Measurements from ENCODE around the gene LBH. TPM values are rescaled to one million over a fixed set of nuclear protein-coding genes. Genes with fewer than 3 reads are reported as not detected.

Gene LBH
- total RNA-seq, 1 experiment from 2014 or later = 1.2 TPM

DNA sequence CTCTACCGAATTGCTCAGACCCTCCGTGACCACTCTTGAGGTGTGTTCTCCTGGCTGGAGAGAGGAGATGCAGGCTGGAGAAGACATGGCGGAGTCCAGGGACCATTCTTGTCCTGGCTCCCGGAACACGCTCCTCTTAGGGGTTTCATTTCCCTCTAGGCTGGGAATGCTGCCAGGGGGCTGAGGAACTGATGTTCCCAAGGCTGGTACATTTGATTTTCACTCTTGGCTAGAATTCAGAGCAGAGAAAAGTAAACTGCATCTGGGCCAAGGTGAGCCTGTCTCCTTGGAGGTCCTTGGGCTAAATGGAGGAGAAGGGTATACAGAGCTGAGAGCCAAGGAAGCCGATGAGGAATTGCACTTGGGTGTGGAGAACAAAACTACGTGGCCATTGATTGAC, 28.2 kb upstream of the LBH start:
- POLR2A ChIA-PET = no interaction called here
- Histone ChIP-seq H3K36me3 (ENCODE audit: control insufficient read depth in 1 of 2, insufficient read depth in 2 of 2, low read length in 2 of 2) (no peaks in the 10 kb centered on the region), H3K4me2 (ENCODE audit: low read length) (no peak overlapping the region), H2AFZ (ENCODE audit: low read depth, low read length, poor library complexity, severe bottlenecking) (no peak overlapping the region), H3K9me2 (ENCODE audit: insufficient read depth) (no peaks in the 10 kb centered on the region), H3K9me3 (ENCODE audit: control insufficient read depth in 1 of 2, insufficient read depth in 1 of 2, low read depth in 1 of 2, low read length in 2 of 2) (no peaks in the 10 kb centered on the region), H4K20me1 (ENCODE audit: insufficient read depth) (no peaks in the 10 kb centered on the region), H3K27ac (ENCODE audit: low read depth, low read length) (no peak overlapping the region), H3K4me1 (ENCODE audit: control insufficient read depth in 1 of 2, insufficient read depth in 2 of 2, low read length in 2 of 2) (no peaks in the 10 kb centered on the region), H3K4me3 (replicated peaks in 1 of 2; ENCODE audit: low read depth in 1 of 2, low read length in 2 of 2) (no peak overlapping the region), H3K79me2 (ENCODE audit: insufficient read depth, low read length) (no peaks in the 10 kb centered on the region), H3K9ac (ENCODE audit: low read length) (no peak overlapping the region), H3K27me3 (ENCODE audit: insufficient read depth, low read length) (peaks cover 3% of the 10 kb centered on the region; the same call in 1 of the 2 replicates)
- intact Hi-C loops (cut with micrococcal nuclease) = no loop called here
- DNase-seq (ENCODE audit: low read depth, low spot score) (no peak), ATAC-seq (no peak)
- CTCF ChIA-PET = interaction anchor here (2.3 kb wide), 1 partner anchor 508 kb away, joined by 8 read pairs; no protein-coding TSS in a partner anchor
- TF ChIP-seq JUND (IDR thresholded peaks at IDR 0.05) = no peak
- TF ChIP-seq REST (IDR thresholded peaks at IDR 0.05; ENCODE audit: low read depth) = no peak
- no peak for TF ChIP-seq YY1 (IDR thresholded peaks at IDR 0.05; ENCODE audit: extremely low read depth, insufficient replicate concordance, low read depth, low read length)
- TF ChIP-seq MAX (IDR thresholded peaks at IDR 0.05) = no peak
- TF ChIP-seq SP1 (IDR thresholded peaks at IDR 0.05; ENCODE audit: low read depth) = no peak
- no peak for TF ChIP-seq EZH2 (IDR thresholded peaks at IDR 0.05)
- no peak for TF ChIP-seq EZH2phosphoT487 (IDR thresholded peaks at IDR 0.05; ENCODE audit: borderline replicate concordance)
- TF ChIP-seq SIN3A (IDR thresholded peaks at IDR 0.05; ENCODE audit: low read depth) = no peak
- no peak for TF ChIP-seq ATF3 (IDR thresholded peaks at IDR 0.05)
- no peak for TF ChIP-seq CEBPB (IDR thresholded peaks at IDR 0.05; ENCODE audit: low read depth)
- no peak for TF ChIP-seq POLR2AphosphoS5 (IDR thresholded peaks at IDR 0.05; ENCODE audit: low read depth, low read length)
- RAD21 ChIA-PET (ENCODE audit: low non-redundant PET in 1 of 2, low total read pairs in 2 of 2, uncharacterized antibody in 2 of 2, unreplicated experiment in 2 of 2) = no interaction called here
- no TSS peak for BruUV-seq (replicated peaks)
